ENCODE data around the gene COPS3.

COPS3 gene

GRCh38 chr17:17221329-17221728 is 59.7 kb downstream of the COPS3 start:
- DNase-seq (ENCODE audit: low read depth in 3 of 3, low spot score in 1 of 3): no peak

GRCh38 chr17:17220529-17220928 is 60.5 kb downstream of the COPS3 start:
- DNase-seq (ENCODE audit: low read depth in 3 of 3, low spot score in 1 of 3): no peak

GRCh38 chr17:17217995-17218394 is 63.1 kb downstream of the COPS3 start:
- no peak for DNase-seq (ENCODE audit: low read depth in 3 of 3, low spot score in 1 of 3)

- DNase-seq (ENCODE audit: low read depth in 3 of 3, low spot score in 1 of 3): no peak
Observed at GRCh38 chr17:17216776-17217175, 64.3 kb downstream of the COPS3 start.

DNA sequence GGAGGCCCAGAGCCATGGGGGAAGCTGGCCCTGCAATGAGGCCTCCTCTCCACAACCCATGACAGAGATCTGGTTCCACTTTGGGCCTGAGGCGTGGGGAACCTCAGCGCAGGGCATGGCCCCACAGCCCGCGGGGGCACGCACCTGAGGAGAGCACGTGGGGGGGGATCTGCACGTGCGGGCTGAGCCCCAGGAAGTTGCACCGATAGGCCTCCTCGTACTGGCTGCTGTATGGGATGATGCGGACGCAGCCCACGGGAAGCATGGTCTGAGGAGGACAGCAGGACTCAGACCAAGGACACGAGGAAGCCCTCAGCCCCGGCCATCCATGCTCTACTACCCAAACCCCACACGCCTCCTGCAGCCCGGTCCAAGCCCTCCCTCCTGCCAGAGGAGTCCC is 64.8 kb downstream of the COPS3 start:
- no peak for DNase-seq (ENCODE audit: low read depth in 3 of 3, low spot score in 1 of 3)

- no peak for DNase-seq (ENCODE audit: low read depth in 3 of 3, low spot score in 1 of 3)
Observed at GRCh38 chr17:17215575-17215974, 65.5 kb downstream of the COPS3 start.

- no peak for DNase-seq (ENCODE audit: low read depth in 3 of 3, low spot score in 1 of 3)
Observed at GRCh38 chr17:17214646-17215436, 66.2 kb downstream of the COPS3 start.

DNA sequence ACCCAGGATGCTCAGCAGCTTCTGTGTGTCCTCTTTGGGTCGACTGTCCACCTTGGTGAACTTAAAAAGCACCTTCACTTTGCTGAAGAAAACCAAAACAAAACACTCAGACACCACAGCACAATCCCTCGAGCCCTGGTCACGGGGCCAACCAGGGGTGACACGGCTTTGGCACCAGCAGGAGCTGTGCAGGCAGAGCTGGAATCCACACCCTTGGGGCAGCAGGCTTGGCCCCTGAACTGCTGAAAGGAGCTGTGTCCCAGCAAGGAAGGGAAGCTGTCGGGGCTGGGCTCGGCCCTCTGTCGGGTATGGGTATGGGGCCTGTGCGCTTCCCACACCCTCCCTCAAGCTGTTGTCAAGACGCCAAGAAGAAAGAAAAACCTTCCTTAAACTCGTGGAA is 67.3 kb downstream of the COPS3 start:
- no peak for DNase-seq (ENCODE audit: low read depth in 3 of 3, low spot score in 1 of 3)

DNA sequence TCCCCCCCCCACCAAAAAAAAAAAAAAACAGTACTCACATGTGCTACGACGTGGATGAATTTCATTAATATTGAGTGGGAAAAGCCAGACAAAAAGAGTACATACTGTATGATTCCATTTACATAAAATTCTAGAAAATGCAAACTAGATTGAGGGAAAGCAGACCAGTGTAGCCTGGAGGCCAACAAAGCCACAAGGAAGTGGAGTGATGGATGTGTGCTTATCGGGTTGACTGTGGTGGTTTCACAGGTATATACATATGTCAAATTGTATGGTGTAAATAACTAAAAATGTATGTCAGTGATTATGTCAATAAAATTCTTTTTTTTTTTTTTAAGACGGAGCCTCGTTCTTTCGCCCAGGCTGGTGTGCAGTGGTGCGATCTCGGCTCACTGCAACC is 73.0 kb downstream of the COPS3 start:
- DNase-seq (ENCODE audit: low read depth in 3 of 3, low spot score in 1 of 3): no peak

DNA sequence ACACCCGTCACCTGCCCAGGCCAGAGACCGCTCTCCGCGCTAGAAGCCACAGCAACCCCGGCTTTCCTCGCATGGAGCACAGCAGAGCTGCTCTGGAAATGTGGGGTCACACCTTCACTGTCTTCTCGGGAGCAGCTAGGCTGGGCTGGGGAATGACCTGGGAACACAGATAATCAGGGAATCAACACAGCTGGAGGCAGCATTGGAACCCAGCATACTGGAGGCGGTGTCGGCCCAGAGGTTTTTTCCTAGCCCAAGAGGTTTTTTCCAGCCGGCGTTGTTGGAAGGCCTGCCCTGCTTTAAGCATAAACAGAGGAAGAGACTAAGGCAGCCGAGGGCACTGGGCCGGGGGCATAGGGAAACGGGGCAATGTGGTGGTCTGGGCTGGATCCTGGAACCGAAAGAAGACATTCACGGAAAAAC is 74.1 kb downstream of the COPS3 start:
- no peak for DNase-seq (ENCODE audit: low read depth in 3 of 3, low spot score in 1 of 3)

DNA sequence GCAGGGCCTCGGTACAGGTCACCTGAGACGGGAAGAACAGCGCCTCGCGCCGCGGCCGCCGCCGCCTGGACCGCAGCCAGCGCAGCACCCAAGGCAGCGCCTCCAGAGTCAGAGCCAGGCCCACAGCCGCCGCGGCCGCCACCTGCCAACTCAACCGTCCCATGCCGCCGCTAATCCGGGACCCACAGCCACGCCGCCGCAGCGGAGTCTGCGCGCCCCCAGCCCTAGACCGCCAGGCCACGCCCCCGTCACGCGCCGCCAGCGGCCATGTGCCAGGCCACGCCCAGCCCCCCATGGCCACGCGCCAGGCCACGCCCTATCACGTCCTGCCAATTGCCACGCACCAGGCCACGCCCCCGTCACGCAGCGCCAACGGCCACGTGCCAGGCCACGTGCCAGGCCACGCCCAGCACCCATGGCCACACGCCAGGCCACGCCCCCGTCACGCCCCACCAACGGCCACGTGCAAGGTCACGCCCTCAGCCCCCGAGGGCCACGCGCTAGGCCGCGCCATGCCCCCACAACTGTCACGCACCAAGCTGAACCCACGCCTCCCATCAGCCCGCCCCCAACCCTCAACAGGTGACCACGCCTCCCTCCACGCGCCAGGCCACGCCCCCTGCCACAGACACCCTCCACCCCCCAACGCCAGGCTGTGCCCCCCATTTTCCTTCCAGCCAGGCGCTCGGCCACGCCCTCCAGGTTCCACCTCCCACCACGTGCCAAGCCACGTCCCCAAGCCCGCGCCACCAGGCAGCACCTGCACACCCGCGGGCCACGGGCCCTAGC is 74.7 kb downstream of the COPS3 start, which contains the start of gene PLD6:
PLD6 (minus strand) TSS at position 210 of the 789 bp plus-strand sequence; CDS start at position 163, 47 bp downstream.
- peak; percentile 82 to 86 (median 84) for DNase-seq (ENCODE audit: low read depth in 3 of 3, low spot score in 1 of 3)

DNA sequence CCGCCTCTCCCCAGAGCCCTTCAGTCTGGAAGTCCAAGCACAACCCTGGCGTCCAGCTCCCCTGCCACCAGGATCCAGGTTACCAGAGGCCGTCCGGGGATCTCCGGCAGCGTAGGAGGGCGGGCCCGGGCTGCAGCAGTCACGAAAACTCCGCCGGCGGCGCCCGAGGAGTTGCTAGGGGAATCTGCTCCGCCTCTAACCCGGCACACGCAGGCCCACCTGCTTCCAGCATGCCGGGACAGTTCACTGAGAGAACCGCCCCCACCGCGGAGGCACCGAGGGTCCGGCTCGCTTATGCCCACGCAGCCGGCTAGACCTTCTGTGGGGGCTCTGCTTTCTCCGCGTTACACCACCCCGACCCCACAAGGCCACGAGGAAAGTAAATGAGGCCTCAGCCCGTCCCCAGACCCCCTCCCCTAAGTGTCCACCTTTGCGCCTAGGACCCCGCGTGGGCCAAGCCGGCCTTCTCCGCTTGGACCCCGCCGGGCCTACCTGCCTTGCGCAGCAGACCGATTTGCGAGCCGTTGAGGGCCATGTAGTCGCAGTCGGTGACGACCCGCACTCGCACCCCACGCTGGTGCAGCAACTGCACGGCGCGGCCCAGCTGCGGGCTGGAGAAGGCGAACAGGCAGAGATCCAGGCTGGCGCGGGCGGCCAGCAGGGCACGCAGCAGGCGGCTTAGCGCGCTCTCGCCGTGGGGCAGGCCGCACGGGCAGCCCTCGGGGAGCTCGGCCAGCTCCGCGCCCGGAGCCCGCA is 75.5 kb downstream of the COPS3 start:
- DNase-seq (ENCODE audit: low read depth in 3 of 3, low spot score in 1 of 3): peak; percentile 15 to 42 (median 34)

GRCh38 chr17:17204635-17205231 is 76.3 kb downstream of the COPS3 start:
- DNase-seq (ENCODE audit: low read depth in 3 of 3, low spot score in 1 of 3): no peak

GRCh38 chr17:17204041-17204591 is 76.9 kb downstream of the COPS3 start:
- no peak for DNase-seq (ENCODE audit: low read depth in 3 of 3, low spot score in 1 of 3)

DNA sequence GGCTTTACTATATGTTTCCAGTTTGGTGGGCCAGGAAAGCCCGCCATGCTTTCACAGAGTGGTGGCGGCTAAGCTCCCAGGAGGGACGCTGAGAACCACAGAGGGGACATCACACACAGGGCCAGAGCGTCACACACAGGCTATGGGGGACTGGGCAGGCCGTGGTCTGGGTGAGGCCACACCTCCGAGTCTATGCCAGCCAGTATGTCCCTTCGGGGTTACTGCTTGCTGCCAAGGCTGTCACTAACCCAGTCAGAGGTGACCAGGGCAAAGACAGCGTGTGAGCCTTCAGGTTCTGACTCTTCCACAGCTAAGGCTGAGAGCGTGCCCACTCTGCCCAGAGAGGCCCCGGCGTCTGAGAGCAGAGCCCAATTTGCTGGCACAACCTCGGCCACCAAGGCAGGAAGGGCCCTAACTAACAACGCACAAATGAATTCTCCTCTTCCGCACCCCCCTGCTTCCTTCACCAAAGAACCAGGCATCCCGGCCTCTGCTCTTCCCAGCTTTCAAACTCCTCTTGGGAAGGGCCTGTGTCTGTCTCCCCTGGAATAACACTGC is 77.8 kb downstream of the COPS3 start:
- DNase-seq (ENCODE audit: low read depth in 3 of 3, low spot score in 1 of 3): no peak

GRCh38 chr17:17201907-17202306 is 79.1 kb downstream of the COPS3 start:
- no peak for DNase-seq (ENCODE audit: low read depth in 3 of 3, low spot score in 1 of 3)

DNA sequence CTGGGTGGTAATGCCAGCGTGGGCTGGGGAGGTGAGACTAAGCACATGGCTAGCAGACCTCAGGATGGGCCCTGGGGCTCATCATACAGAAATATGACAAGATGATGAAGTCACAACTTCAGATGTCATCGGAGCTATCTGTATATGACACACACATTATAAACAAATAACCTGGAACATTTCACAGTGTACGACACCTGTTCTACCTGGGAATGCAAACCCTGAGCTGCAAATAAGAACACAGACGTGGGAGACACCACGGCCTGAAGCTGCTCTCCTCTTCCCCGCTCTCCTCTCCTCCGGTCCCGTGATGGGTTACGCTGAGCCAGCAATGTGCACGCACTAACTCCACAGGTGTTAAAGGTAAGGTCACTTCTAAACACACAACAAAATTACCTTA is 79.8 kb downstream of the COPS3 start:
- no peak for DNase-seq (ENCODE audit: low read depth in 3 of 3, low spot score in 1 of 3)

DNA sequence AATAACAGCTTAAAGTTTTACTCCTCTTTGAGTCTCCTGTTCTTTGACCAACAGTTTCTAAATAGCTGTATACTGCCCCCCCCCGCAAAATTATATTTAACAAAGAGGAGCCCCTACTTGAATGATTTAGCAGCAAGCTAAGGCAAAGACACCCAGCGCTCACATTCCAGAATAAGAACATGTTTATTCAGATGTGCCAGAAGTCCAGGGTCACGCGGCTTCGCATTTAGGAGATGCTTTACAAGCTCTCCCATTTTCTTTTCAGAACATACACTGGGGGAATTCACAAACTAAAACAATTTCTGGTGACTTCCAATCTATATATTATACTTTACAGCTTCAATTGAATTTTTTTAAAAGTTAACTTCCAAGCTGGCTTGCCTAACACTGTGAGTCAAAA is 80.2 kb downstream of the COPS3 start:
- DNase-seq (ENCODE audit: low read depth in 3 of 3, low spot score in 1 of 3): no peak

DNA sequence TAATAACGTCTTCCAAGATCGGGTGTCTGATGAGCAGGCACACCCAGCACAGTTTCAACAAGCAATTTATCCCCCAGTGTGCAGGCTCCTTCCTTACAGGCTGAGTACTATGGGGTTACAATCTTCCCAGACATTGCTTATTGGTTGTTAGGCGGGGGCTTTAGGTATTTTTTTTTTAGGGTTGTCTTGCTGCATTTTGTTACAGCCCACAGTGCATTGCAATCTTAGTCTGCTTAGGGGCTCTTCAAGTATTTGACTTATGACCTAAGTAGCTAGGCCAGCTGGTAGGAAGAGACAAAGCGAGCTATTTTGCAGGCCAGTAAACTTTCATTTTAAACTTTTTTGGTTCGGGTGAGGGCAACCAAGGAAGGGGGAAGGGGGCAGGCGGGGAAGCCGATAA is 80.7 kb downstream of the COPS3 start:
- DNase-seq (ENCODE audit: low read depth in 3 of 3, low spot score in 1 of 3): no peak

- DNase-seq (ENCODE audit: low read depth in 3 of 3, low spot score in 1 of 3): no peak
Observed at GRCh38 chr17:17198281-17198680, 82.8 kb downstream of the COPS3 start.

GRCh38 chr17:17196776-17197175 is 84.3 kb downstream of the COPS3 start:
- DNase-seq (ENCODE audit: low read depth in 3 of 3, low spot score in 1 of 3): no peak

All from stimulated activated CD4-positive, alpha-beta T cell treated with anti-CD3 and anti-CD28 coated beads, TNF-alpha, amount 100 ng/mL, for 1 hour (primary cell).